ENCODE results near the gene TADA3.
"Not testable (repeated sequence)": the region's sequence is repeated elsewhere in the genome, so short reads cannot be mapped to it uniquely, and the experiment has no call there.

TADA3 gene

GRCh38 chr3:9779721-9780457, 12.4 kb downstream of the TADA3 start:
- no peak for TF ChIP-seq CTCF (IDR thresholded peaks at IDR 0.05)
- no peak for DNase-seq (ENCODE audit: low spot score)
- Histone ChIP-seq H3K4me3 (no peak overlapping the region), H3K27ac (peak overlapping the region in 1 of 2 donors; percentile 40)

GRCh38 chr3:9779075-9779593, 13.1 kb downstream of the TADA3 start:
- Histone ChIP-seq H3K27ac (peak overlapping the region in 1 of 2 donors; percentile 47), H3K4me3 (no peak overlapping the region)
- TF ChIP-seq CTCF (IDR thresholded peaks at IDR 0.05), result no peak
- no peak for DNase-seq (ENCODE audit: low spot score)

DNA sequence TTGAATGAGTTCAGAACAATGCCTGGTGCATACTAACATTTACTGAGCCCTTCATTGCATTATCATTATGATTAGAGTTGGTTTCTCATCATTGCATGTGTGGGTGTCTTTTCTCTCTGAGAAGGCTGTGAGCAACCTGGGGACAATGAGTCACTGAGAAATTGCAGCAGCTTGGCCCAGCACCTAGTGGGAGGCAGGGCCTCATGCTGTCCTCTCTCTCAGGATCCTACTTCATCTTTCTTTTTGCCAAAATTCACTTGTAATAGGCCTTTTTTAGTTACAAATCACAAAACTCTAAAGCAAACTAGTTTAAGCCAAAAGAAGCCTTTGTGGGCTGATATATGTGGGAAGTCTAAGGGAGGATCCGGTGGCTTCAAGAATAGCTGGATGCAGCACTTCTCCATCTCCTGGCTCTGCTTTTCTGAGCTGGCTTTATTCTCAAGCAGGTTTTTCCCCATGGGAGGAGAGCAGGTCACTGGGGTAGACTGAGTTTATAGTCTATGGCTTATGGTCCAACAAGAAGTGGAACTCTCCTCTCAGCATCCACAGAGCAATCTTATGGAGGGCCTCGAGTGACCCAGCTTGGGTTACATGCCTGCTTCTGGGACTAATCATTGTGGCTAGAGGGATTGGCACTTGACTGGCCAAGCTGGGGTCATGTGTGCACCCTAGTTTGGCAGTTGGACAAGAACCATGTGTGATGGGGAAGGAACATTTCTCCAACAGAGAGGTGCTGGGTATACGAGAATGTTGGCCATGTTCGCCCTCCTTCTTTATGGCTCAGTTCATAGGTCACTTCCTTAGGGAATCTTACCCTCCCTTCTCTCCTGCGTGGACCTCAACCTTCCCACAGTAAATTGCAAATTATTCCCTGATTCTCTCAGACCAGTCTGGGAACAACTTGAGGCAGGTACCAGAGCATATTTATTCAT, 13.9 kb downstream of the TADA3 start:
- no peak for TF ChIP-seq CTCF (IDR thresholded peaks at IDR 0.05)
- no peak for DNase-seq (ENCODE audit: low spot score)
- Histone ChIP-seq H3K27ac (peak overlapping the region in 1 of 2 donors; percentile 47), H3K4me3 (no peak overlapping the region)

DNA sequence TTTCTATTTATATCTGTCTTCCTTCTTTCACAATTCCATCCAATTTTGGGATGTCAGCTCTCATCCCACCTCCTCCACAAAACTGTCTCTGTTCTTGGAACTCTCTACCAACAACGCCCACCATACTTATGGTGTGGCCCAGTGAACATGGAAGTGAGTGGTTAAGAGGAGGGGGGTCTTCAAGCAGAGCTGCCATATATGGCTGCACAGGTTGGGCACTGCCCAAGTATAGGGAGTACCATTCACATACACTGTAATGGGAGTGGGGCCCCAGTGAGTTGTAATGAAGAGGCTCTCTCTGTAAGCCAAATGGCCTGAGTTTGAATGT, 14.6 kb downstream of the TADA3 start:
- Histone ChIP-seq H3K4me3 (no peak overlapping the region), H3K27ac (peak overlapping the region in 1 of 2 donors; percentile 31)
- no peak for TF ChIP-seq CTCF (IDR thresholded peaks at IDR 0.05)
- no peak for DNase-seq (ENCODE audit: low spot score)

- no peak for TF ChIP-seq CTCF (IDR thresholded peaks at IDR 0.05)
- H3K27ac ChIP-seq, result no peak overlapping the region
- no peak for DNase-seq (ENCODE audit: low spot score)
- H3K4me3 ChIP-seq, result no peak overlapping the region
Measured at GRCh38 chr3:9776896-9777693, 15.2 kb downstream of the TADA3 start.

DNA sequence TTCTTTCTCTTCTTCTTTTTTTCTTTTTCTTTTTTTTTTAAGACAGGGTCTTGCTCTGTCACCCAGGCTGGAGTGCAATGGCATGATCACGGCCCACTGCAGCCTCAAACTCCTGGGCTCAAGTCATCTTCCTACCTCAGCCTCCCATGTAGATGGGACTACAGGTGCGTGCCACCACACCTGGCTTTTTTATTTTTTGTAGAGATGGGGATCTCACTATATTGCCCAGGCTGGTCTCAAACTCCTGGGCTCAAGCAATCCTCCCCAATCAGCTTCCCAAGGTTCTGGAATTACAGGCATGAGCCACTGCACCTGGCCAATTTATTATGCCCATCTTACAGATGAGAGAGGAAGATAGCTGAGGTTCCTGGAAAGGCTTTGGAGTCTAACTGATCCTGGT, 21.3 kb downstream of the TADA3 start:
- not testable (repeated sequence) for DNase-seq (ENCODE audit: low spot score); H3K4me3 ChIP-seq
- peak overlapping the region in 1 of 2 donors; percentile 21 for H3K27ac ChIP-seq

Data from coronary artery (tissue), 2 donors.